Left lung (tissue), 10 donors: ENCODE data around the gene NHS. TPM values are rescaled to one million over a fixed set of nuclear protein-coding genes. Genes with fewer than 3 reads are reported as not detected.

Experiments
- ATAC-seq: fragments of 200-7000 bp; cut with Tn5 transposase; one replicate; pipeline ENCODE4 v1.9.1; 2020; ENCODE audit warnings: moderate library complexity
- DNase-seq, 4 donors: peaks; one replicate each; pipeline ENCODE4 v3.0.0-alpha.2; 2013 to 2020
- H3K27ac ChIP-seq, 2 donors: fragments of 200-600 bp; sonication (generic) in 1 of 2; one replicate each; pipeline versions ENCODE4 v1.5.0 to v1.8.0; 2020 to 2021
- H3K27me3 ChIP-seq, 2 donors: fragments of 200-600 bp; sonication (generic) in 1 of 2; one replicate each; pipeline versions ENCODE4 v1.5.0 to v1.8.0; 2020 to 2021
- H3K36me3 ChIP-seq, 2 donors: fragments of 200-600 bp; sonication (generic) in 1 of 2; one replicate each; pipeline versions ENCODE4 v1.5.0 to v1.8.0; 2020 to 2021
- H3K4me1 ChIP-seq, 2 donors: fragments of 200-600 bp; one replicate each; pipeline ENCODE4 v1.8.0; 2021
- H3K4me3 ChIP-seq, 2 donors: fragments of 200-600 bp; sonication (generic) in 1 of 2; one replicate each; pipeline versions ENCODE4 v1.5.0 to v1.8.0; 2020 to 2021; ENCODE audit warnings: mild to moderate bottlenecking in 1 of 2
- H3K9me3 ChIP-seq, 2 donors: fragments of 200-600 bp; sonication (generic) in 1 of 2; one replicate each; pipeline versions ENCODE4 v1.5.0 to v1.8.0; 2020 to 2021
- intact Hi-C, 2 donors: fragments of 100-400 bp; cut with DNase I; formaldehyde crosslinking; loops; one replicate each; pipeline versions ENCODE4 v1.11.2 to v1.14.2; 2022
- polyA plus RNA-seq, 6 donors: library from polyadenylated mRNA; unstranded; fragments of 120-200 nt; gene quantifications; one replicate each; pipeline ENCODE4 v1.2.1, GENCODE V29; 2013; ENCODE audit not compliant: insufficient read length in 6 of 6
- total RNA-seq, 2 donors: library from RNA; stranded (reverse); fragmentation: NEBNext Ultra II Directional; extraction: Animal tissue kit (Norgen Biotek cat#: 25700); gene quantifications; one replicate each; pipeline ENCODE4 v1.2.1, GENCODE V29; 2021
- TF ChIP-seq, protein P1 (sequence below), 2 donors: fragments of 200-600 bp; sonication (generic) in 1 of 2; IDR thresholded peaks; one replicate each; pipeline versions ENCODE4 v1.5.0 to v1.8.0; 2021; ENCODE audit warnings: antibody characterized with exemption in 2 of 2
- donor health status: DM: no; HTN: yes; CAD: no.
- donor health status: DM: no; HTN: no; CAD: no.

Gene NHS
- total and polyA plus RNA-seq, 8 donors = 1.4 to 8.3 (median 6.5) TPM

DNA sequence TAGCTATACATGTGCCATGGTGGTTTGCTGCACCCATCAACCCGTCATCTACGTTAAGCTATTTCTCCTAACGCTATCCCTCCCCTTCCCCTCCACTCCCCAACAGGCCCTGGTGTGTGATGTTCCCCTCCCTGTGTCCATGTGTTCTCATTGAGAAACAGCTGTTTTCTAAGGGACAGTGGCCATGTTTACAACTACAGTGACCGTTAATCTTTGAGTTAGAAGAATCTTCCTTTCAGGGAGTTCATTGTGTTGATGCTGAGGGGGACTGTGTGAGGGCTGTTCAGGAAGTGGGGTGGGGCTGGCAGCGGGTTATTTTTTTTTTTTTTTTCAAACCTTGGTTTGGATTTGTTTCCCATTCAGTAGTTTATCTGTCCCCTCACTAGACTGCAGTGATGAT is 179.9 kb downstream of the NHS start:
- intact Hi-C loops = no loop called here
- no peaks in the 10 kb centered on the region for H3K27me3 ChIP-seq
- H3K4me1 ChIP-seq = no peaks in the 10 kb centered on the region
- H3K4me3 ChIP-seq = no peak overlapping the region
- TF ChIP-seq, protein P1, sequence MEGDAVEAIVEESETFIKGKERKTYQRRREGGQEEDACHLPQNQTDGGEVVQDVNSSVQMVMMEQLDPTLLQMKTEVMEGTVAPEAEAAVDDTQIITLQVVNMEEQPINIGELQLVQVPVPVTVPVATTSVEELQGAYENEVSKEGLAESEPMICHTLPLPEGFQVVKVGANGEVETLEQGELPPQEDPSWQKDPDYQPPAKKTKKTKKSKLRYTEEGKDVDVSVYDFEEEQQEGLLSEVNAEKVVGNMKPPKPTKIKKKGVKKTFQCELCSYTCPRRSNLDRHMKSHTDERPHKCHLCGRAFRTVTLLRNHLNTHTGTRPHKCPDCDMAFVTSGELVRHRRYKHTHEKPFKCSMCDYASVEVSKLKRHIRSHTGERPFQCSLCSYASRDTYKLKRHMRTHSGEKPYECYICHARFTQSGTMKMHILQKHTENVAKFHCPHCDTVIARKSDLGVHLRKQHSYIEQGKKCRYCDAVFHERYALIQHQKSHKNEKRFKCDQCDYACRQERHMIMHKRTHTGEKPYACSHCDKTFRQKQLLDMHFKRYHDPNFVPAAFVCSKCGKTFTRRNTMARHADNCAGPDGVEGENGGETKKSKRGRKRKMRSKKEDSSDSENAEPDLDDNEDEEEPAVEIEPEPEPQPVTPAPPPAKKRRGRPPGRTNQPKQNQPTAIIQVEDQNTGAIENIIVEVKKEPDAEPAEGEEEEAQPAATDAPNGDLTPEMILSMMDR (IDR thresholded peaks at IDR 0.05) = no peak
- no peak for DNase-seq
- no peaks in the 10 kb centered on the region for H3K36me3 ChIP-seq
- H3K27ac ChIP-seq = no peak overlapping the region
- ATAC-seq = no peak
- no peaks in the 10 kb centered on the region for H3K9me3 ChIP-seq

GRCh38 chrX:17555846-17556245 is 180.8 kb downstream of the NHS start:
- no peak for ATAC-seq
- H3K4me1 ChIP-seq = no peaks in the 10 kb centered on the region
- DNase-seq = no peak
- no peaks in the 10 kb centered on the region for H3K36me3 ChIP-seq
- no peaks in the 10 kb centered on the region for H3K27me3 ChIP-seq
- no peak overlapping the region for H3K27ac ChIP-seq
- H3K4me3 ChIP-seq = no peak overlapping the region
- TF ChIP-seq, protein P1 (IDR thresholded peaks at IDR 0.05) = no peak
- intact Hi-C loops = no loop called here
- H3K9me3 ChIP-seq = no peaks in the 10 kb centered on the region

DNA sequence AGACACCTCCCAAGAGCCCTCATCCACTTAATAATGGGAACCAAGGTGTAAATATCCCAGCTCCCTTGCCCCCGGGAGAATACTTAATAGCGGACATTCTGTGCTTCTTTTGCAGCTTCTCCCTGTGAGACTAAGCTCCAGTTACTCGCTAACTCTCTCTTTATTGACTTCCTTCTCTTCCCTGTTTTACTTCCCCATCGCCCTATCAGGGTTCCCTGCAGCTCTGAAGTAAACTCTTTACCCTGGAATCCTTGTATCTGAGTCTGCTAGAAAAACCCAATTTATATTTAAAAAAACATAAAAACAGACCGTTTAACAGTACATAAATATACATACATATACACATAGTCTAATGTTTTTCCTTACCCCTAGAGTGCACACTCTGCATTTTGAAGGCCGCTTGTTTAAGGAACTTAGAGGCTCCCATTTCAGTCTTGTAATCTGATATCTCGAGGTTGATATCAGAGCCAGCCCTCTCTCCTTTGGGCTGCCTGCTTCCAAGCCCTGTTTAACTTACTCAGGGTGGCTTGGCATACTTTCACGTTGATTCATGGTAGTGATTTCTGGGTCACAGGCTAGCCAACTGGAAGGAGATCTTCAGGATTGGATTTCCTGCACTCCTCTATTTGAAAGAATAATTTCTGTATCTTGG is 184.9 kb downstream of the NHS start:
- H3K27ac ChIP-seq = peak overlapping the region in 1 of 2 donors; percentile 13

GRCh38 chrX:17560385-17560784 is 185.4 kb downstream of the NHS start:
- intact Hi-C loops = no loop called here
- no peak overlapping the region for H3K27ac ChIP-seq
- no peaks in the 10 kb centered on the region for H3K36me3 ChIP-seq
- no peak overlapping the region for H3K4me3 ChIP-seq
- TF ChIP-seq, protein P1 (IDR thresholded peaks at IDR 0.05) = no peak
- H3K27me3 ChIP-seq = no peaks in the 10 kb centered on the region
- no peaks in the 10 kb centered on the region for H3K4me1 ChIP-seq
- DNase-seq = no peak
- no peaks in the 10 kb centered on the region for H3K9me3 ChIP-seq
- no peak for ATAC-seq

More for the DNA sequence above, 184.9 kb downstream of the NHS start:
- H3K27me3 ChIP-seq = no peaks in the 10 kb centered on the region
- TF ChIP-seq, protein P1 (IDR thresholded peaks at IDR 0.05) = no peak
- H3K4me3 ChIP-seq = no peak overlapping the region
- no peaks in the 10 kb centered on the region for H3K36me3 ChIP-seq
- DNase-seq (peak in 1 of 4 donors; percentile 62), ATAC-seq (peak; percentile 91)
- H3K4me1 ChIP-seq = no peaks in the 10 kb centered on the region
- intact Hi-C loops = no loop called here
- H3K9me3 ChIP-seq = no peaks in the 10 kb centered on the region

GRCh38 chrX:17563076-17563475 is 188.1 kb downstream of the NHS start:
- Histone ChIP-seq H3K4me1 (no peaks in the 10 kb centered on the region), H3K9me3 (no peaks in the 10 kb centered on the region), H3K27ac (no peak overlapping the region), H3K4me3 (no peak overlapping the region), H3K27me3 (no peaks in the 10 kb centered on the region), H3K36me3 (no peaks in the 10 kb centered on the region)
- TF ChIP-seq, protein P1 (IDR thresholded peaks at IDR 0.05) = no peak
- no peak for DNase-seq
- no peak for ATAC-seq
- intact Hi-C loops = no loop called here
